ENCODE measurements around the gene ADARB2.

- TF ChIP-seq CTCF (IDR thresholded peaks at IDR 0.05) (no peak), POLR2A (IDR thresholded peaks at IDR 0.05) (no peak), POLR2AphosphoS5 (IDR thresholded peaks at IDR 0.05) (no peak)
Measured at GRCh38 chr10:1739751-1740150, 2.4 kb upstream of the ADARB2 start.
